RWPE1 (cell line): Measurements from ENCODE around the gene ARL15.
A peak's percentile ranks its signal among the peaks of the same experiment; 100 is the strongest.
"Not testable (repeated sequence)": the region's sequence is repeated elsewhere in the genome, so short reads cannot be mapped to it uniquely, and the experiment has no call there.

Experiments used
- CTCF ChIA-PET: fragments of 350-600 bp; sonication (Branson Sonifier 250); formaldehyde crosslinking; extraction: SDS; loops from one replicate; lab custom pipeline; 2021; lab: Yijun Ruan, JAX
- POLR2A ChIA-PET: fragments of 400-600 bp; formaldehyde crosslinking; extraction: SDS; loops from one replicate; lab custom pipeline; 2020; ENCODE audit warnings: antibody characterized with exemption; ENCODE audit not compliant: low non-redundant PET; lab: Yijun Ruan, JAX
- DNase-seq: peaks from one replicate; pipeline ENCODE4 v3.0.0; 2012; ENCODE audit warnings: low spot score
- H3K27ac ChIP-seq: fragments of 450-650 bp; 2 replicates; pipeline ENCODE4 v1.5.1; 2017
- TF ChIP-seq, protein P1 (sequence below): fragments of 450-650 bp; conservative IDR thresholded peaks from 2 replicates; pipeline ENCODE4 v1.5.1; 2017; ENCODE audit warnings: low read depth, mild to moderate bottlenecking

The ARL15 gene

DNA sequence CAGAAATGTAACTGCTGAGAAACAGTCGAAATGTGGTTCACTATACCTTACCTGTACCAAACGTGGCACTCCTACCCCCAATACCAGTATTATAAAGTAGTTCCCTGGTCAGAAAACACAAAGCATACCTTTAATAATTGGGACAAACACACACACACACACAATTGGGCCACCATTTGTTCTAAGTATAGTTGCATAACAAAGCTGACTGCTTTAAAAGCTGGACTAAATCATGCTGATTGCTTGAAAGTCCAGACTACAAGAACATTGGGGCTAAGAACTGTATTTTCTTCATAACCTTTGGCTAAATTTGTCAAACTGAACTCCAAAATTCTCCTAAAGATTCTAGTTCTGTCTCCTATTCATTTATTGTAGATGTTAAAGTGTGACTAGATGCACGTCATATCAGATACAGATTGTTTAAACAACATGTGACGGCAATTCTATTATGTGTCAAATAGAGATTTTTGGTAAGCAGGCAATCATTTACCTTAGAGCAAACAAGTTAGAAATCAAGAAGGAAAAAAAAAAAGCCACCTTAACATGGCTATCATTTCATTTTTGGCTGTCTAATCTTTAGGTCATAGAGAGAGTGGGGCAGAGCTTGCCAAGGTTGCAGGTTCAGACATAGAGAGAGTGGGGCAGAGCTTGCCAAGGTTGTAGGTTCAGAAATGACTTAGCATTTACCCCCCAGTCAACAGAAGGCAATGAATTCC is 265.1 kb downstream of the ARL15 start:
- TF ChIP-seq, protein P1, sequence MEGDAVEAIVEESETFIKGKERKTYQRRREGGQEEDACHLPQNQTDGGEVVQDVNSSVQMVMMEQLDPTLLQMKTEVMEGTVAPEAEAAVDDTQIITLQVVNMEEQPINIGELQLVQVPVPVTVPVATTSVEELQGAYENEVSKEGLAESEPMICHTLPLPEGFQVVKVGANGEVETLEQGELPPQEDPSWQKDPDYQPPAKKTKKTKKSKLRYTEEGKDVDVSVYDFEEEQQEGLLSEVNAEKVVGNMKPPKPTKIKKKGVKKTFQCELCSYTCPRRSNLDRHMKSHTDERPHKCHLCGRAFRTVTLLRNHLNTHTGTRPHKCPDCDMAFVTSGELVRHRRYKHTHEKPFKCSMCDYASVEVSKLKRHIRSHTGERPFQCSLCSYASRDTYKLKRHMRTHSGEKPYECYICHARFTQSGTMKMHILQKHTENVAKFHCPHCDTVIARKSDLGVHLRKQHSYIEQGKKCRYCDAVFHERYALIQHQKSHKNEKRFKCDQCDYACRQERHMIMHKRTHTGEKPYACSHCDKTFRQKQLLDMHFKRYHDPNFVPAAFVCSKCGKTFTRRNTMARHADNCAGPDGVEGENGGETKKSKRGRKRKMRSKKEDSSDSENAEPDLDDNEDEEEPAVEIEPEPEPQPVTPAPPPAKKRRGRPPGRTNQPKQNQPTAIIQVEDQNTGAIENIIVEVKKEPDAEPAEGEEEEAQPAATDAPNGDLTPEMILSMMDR, result no peak
- no peak overlapping the region for H3K27ac ChIP-seq
- no peak for DNase-seq
- CTCF ChIA-PET, result no interaction called here
- POLR2A ChIA-PET, result no interaction called here

DNA sequence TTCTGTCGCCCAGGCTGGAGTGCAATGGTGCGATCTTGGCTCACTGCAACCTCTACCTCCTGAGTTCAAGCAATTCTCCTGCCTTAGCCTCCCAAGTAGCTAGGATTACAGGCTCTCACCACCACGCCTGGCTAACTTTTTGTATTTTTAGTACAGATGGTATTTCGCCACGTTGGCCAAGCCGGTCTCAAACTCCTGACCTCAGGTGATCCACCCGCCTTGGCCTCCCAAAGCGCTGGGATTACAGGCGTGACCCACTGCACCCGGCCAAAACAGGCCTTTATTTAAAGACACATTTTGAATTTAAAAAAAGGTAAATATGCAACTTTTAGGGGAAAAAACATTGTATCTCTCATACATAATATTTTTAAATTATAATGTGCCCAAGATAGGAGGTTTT is 266.1 kb downstream of the ARL15 start:
- ChIA-PET POLR2A (interaction anchor here (0.6 kb wide), 1 partner anchor 12 kb away, joined by 3 read pairs; no protein-coding TSS in a partner anchor), CTCF (interaction anchor here (0.6 kb wide), 1 partner anchor 39 kb away, joined by 4 read pairs; no protein-coding TSS in a partner anchor)
- not testable (repeated sequence) for H3K27ac ChIP-seq, DNase-seq

DNA sequence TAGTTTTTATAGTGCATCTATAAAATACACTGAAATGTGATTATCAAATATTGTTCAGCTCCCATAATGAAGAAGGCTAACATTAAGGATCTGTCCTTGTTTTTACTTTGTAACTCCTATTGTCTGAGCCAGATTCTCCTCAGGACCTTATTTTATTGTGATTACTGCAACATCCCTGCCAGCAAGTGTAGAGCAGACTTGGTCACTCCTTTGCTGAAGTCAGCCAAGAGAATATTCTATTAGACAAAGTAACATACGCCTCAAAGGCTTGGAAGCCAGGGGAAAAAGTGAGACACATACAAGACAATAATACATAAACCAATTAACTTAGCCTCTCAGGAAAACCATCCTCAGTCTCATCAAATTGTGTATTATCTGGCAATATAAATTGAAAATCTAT is 269.6 kb downstream of the ARL15 start:
- POLR2A ChIA-PET, result no interaction called here
- no peak overlapping the region for H3K27ac ChIP-seq
- CTCF ChIA-PET, result interaction anchor here (0.7 kb wide), 1 partner anchor 56 kb away, joined by 3 read pairs; no protein-coding TSS in a partner anchor
- TF ChIP-seq, protein P1, result no peak
- DNase-seq, result no peak

DNA sequence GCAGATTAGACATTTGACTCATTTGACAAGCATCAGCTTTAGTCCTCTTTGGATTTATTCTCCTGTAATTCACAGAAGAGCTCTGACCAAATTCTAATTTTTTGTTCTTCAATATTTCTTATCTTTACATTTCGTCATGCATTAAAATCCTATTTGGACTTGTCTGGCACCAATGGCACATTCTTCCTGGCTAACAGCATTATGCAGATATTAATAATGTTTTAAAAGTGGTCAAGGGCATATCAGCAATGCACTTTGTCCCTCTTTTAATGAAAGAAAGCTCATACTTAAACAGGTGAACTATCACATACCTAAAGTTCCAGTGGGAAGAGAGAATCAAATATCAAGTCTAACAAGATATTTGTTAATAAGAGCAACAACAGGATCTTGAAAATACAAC is 270.4 kb downstream of the ARL15 start:
- POLR2A ChIA-PET, result no interaction called here

DNA sequence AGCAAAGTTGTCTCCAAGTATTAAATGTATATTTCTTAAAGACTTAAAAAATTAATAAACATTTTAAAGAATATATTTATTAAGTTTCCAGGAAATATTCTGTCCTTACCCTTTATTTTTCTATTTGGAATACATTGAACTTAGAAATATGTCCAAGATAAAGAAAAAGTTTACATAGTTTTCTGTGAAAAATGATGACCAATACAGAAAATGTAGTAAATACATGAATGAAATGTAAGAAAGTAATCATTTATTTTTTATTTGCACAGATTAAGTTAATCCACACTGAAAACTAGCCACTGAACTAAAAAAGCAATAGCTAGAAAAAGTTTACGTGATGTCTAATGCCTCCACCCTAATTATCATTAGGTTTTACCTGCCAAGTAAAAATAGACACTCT is 273.2 kb downstream of the ARL15 start:
- H3K27ac ChIP-seq, result no peak overlapping the region
- TF ChIP-seq, protein P1, result no peak
- ChIA-PET CTCF (no interaction called here), POLR2A (no interaction called here)
- no peak for DNase-seq

More for the DNA sequence above, 270.4 kb downstream of the ARL15 start:
- TF ChIP-seq, protein P1, result no peak
- CTCF ChIA-PET, result interaction anchor here (0.5 to 0.7 kb wide), 3 partner anchors 24 to 667 kb away, joined by 3 to 4 read pairs (median 3); no protein-coding TSS in a partner anchor
- no peak for DNase-seq
- no peak overlapping the region for H3K27ac ChIP-seq

DNA sequence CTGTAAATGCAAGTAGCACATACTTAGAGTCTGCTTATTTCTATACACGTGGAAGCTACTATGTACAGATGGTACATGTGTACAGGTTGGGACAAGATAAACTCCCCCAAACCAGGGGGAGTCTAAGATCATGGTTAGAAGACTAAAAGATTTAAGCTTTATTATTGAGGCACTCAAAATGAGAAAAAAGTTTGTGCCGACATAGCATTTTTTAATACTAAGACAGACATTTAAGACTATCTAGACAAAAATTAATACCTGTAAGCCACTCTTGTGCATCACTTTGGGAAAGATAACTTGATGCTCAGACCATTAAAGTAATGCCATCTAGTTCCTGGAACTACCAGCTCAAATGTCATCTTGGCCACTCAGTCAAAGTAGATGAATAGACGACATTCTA is 279.4 kb downstream of the ARL15 start:
- TF ChIP-seq, protein P1, result no peak
- ChIA-PET CTCF (no interaction called here), POLR2A (no interaction called here)
- H3K27ac ChIP-seq, result no peak overlapping the region
- no peak for DNase-seq

DNA sequence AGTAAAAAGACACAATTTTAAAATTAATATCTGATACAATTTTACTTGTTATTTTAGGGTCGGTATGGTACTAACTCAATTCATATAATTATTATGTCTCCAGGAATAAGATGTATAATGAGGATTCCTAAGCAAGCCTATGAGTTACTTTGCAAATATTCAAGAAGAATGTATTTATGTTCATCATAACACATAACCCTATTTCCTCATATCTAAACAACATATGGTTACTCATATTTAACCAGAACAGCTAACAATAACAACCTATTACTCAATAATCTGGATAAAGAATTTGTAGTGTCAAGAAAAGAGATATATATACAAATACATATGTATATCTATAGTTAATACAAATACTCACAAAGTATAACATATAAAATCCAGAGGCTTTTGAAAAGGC is 285.9 kb downstream of the ARL15 start:
- no peak overlapping the region for H3K27ac ChIP-seq
- POLR2A ChIA-PET, result no interaction called here
- CTCF ChIA-PET, result no interaction called here
- DNase-seq, result peak; percentile 42
- TF ChIP-seq, protein P1, result no peak
